GM21786 (cell line): ENCODE data around the gene SEC14L2.
A peak's percentile ranks its signal among the peaks of the same experiment; 100 is the strongest.

ENCODE experiments used
- ATAC-seq: cut with Tn5 transposase; IDR thresholded peaks from one replicate; pipeline ENCODE4 v1.9.1; 2021; ENCODE audit not compliant: unreplicated experiment

SEC14L2 gene

GRCh38 chr22:30396871-30397655 lies at the start of gene SEC14L2:
Gene SEC14L2 (plus strand): TSS chr22:30397018. CDS start chr22:30397117, 99 bp downstream.
- no peak for ATAC-seq

- no peak for ATAC-seq
Observed at GRCh38 chr22:30347255-30347892, 49.4 kb upstream of the SEC14L2 start.

DNA sequence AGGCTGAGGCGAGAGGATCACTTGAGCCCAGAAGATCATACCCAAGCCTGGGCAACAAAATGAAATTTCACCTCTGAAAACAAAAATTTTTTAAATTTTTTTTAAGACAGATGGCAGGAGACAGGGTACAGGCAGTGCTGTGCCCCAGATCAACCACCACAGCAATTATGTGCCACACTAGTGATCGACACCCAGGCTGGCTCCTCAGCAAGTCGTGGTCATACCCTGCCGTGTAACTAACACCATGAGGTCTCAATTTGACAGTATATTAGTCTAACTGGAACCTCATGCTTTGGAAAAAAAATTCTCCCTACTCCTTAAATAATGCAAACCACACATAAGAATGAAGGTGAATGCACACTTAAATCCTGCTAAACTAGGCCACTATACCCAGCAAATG lies 48.4 kb upstream of the SEC14L2 start:
- no peak for ATAC-seq

GRCh38 chr22:30348809-30349208 lies 48.0 kb upstream of the SEC14L2 start:
- no peak for ATAC-seq

DNA sequence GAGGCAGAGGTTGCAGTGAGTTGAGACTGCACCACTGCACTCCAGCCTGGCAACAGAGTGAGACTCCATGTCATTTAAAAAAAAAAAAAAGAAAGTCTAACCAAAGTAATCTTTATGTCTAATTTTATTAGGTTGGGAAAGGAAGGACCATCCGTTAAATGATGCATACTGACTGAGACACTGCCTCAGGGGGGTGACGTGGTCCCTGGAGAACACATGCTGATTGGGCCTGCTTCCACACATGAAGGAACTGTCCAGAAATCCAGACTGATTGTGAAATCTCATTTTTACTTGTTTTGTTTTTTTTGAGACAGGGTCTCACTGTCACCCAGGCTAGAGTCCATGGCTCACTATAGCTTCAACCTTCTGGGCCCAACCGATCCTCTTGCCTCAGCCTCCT lies 45.6 kb upstream of the SEC14L2 start:
- no peak for ATAC-seq

DNA sequence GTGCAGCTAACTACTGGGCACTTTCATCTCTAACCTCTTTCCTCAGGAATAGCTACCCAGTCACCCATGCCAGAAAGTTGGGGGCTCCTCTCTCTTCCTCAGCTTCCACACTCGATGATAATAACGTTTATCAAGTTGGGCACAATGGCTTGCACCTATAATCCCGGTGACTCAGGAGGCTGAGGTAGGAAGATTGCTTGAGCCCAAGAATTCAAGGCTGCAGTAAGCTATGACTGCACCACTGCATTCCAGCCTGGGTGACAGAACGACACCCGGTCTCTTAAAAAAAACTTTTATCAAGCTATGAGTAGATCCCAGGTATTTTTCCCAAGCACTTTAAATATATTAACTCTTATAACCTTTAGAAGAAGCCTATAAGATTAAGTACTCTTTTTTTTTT lies 42.2 kb upstream of the SEC14L2 start:
- no peak for ATAC-seq

DNA sequence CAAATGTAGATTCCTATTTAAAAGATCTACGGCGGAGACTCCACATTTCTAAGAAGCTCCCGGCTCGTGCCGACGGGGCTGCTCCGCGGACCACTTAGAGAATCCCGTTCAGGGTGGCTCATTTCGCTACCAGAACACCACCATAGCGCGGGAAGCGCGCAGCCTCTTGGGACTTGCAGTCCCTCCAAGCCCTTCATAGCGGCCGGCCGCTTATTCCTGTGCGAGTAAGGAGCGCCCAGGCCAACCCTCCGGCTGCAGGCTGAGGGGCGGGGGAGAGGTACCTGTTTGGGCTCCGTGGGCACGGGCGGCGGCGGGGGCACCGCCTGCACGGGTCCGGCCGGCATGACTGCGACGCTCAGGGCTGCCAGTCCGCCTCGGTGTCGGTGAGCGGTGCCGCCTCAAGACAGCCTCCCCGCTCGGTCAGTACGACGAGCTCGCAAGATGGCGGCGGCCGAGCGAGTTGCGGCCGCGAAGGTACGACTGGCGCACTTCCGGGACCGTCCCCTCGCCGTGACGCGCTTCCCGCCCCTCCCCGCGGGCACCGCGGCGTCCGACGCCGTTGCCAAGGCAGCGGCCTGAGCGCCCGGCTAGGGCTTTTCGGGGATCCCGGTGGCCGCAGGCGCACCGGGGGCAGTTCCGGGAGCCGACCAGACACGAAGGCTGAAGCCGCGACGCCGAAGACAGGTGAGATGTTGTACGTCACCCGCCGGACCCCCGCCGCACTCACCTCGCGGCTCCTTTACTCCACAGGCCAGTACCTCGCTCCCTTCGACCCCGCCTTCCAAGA lies 40.2 kb upstream of the SEC14L2 start, which contains the start of the genes CCDC157 and SF3A1:
TSS of gene CCDC157 (plus strand) at position 559 of the 787 bp plus-strand sequence. CDS start 8,994 bp downstream, outside the sequence.
TSS of gene SF3A1 (minus strand) at position 446 of the 787 bp plus-strand sequence. CDS start at position 344, 102 bp downstream.
- ATAC-seq, result peak; percentile 80

- ATAC-seq, result no peak
Observed at GRCh38 chr22:30357236-30357570, 39.6 kb upstream of the SEC14L2 start.

DNA sequence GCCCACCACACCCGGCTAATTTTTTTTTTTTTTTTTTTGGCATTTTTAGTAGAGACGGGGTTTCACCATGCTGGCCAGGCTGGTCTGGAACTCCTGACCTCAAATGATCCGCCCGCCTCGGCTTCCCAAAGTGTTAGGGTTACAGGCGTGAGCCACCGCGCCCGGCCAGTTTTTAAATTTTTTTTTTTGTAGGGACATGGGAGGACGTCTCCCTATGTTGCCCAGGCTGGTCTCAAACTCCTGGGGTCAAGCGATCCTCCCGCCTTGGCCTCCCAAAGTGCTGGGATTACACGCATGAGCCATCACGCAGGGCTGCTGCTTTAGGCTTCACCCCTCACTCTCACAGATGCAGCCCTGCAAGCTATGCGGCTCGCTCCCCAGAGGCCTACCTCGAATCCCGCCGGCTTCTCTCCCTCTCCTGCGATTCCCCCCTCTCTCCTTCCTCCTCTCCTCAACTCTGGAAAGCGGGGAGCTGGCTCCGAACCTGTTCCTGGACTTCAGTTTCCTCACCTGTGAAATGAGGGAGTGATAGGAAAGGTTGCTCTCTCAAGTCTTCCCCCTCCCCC lies 39.1 kb upstream of the SEC14L2 start:
- no peak for ATAC-seq

DNA sequence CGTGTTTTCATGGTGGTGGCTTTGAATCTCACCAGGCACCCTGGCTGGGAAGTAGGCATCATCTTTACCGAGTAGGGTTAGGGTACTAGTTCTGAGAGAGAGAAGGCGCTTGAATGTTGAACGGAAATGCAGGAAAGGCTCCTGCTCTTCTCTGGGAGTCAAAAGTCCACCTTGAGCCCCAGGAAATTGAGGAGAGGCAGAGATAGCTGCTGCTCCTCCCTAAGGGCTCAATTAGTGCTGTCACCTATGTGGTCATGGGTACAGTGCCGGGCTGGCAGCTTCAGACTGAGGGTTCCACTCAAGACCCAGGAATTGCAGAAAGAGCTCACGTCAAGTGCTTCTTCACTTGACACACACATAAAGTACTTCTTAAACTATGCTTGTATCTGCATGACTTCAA lies 38.3 kb upstream of the SEC14L2 start:
- no peak for ATAC-seq

DNA sequence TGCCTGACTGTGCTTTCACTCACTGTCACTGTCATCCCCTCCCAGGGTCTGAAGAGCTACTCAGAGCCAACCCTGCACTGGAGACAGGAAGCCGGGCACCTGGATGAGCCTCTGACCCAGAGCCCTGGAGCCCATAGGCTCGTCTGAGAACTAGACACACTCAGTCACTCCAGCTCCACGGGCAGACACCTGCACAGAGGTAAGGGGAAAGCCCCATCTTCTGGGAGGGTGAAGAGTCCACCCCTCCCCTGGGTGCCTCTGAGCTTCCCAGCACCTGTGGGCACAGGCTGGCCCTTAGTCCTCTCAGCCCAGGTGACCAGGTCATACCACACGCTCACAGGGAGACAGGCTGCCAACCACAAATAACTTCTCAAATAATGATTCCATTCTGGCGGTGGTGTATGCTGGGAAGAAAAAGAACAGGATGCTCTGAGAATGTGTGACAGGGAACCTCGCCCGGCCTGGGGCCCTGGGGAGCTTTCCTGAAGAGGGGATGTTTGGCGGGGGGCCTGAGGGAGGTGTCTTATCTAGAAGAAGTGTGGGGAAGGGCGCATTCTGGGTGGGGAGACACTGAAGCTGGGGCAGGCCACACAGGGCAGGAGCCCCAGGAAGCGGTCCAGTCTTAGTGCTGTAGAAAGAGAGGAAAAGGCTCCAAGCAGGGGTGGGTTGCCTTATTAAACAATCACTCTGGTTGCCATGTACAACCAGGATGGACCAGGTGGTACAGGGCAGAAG lies 34.7 kb upstream of the SEC14L2 start:
- ATAC-seq, result no peak

GRCh38 chr22:30362651-30363281 lies 34.1 kb upstream of the SEC14L2 start:
- ATAC-seq, result no peak

- no peak for ATAC-seq
Observed at GRCh38 chr22:30365891-30366290, 30.9 kb upstream of the SEC14L2 start.

GRCh38 chr22:30368420-30368819 lies 28.4 kb upstream of the SEC14L2 start:
- ATAC-seq, result no peak

- ATAC-seq, result no peak
Observed at GRCh38 chr22:30370641-30371230, 26.1 kb upstream of the SEC14L2 start.

DNA sequence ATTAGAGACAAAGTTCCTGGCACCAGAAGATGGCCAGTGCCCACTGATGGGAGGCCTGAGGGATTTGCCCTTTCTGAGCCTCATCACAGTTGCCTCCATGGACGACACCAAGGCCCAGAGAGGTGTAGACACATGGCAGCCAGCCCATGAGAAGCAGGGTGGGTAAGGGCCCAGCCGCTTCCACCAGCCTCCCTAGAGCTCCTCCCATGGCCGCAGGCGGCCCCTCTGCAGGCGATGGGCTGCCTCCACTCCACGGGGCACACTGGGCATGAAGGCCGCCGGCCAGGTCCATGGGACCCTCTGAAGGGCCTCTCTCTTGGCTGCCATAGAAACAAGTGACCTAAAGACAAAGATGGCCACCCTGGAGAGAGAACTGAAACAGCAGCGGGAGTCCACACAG lies 25.5 kb upstream of the SEC14L2 start:
- no peak for ATAC-seq

GRCh38 chr22:30371981-30372380 lies 24.8 kb upstream of the SEC14L2 start:
- no peak for ATAC-seq

GRCh38 chr22:30372915-30373314 lies 23.9 kb upstream of the SEC14L2 start:
- no peak for ATAC-seq
